ENCODE data around the gene OPALIN. TPM values are rescaled to one million over a fixed set of nuclear protein-coding genes. Genes with fewer than 3 reads are reported as not detected.
A peak's percentile ranks its signal among the peaks of the same experiment; 100 is the strongest.

The OPALIN gene
- total RNA-seq, 1 donor from 2014 or later: not detected

DNA sequence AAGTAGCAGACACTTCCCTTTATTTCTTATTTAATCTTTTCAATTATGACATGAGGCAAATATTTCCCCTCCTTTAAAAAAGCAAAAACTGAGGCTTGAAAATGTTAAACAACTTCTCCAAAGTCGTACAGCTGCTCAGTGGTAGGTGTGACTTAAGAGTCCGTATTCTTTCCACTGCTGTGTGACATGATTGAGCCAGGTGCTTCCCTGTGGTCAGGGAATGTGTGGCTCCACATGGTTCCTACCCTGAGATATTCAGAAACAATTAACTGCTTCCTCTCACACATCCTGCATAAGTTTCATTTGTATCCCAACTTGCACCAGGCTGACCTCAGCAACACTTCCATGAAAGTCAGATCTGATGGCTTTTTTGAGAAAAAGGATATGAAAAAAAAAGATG lies 13.6 kb downstream of the OPALIN start:
- intact Hi-C loops (cut with DNase I): no loop called here
- DNase-seq (ENCODE audit: missing footprints) (no peak), ATAC-seq (no peak)

DNA sequence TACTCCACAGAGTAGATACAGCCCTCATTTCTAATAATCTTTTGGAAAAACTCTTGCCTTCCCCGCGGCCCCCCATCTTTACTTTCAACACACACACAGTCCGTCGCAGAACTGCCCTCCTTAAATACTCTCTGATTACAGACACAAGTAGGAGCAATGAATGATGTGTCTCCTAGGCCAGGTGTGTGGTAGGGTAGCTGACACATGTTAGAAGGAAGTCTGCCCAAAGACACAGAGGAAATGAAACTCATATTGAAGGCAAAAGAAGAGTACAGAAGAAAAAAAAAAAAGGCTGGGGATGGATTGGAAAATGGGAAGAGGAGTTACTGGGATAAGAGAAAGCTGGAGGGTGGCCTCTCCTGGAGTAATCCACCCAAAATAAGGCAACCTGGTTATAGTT lies 14.6 kb downstream of the OPALIN start:
- no peak for DNase-seq (ENCODE audit: missing footprints)
- intact Hi-C loops (cut with DNase I): no loop called here
- ATAC-seq: no peak

DNA sequence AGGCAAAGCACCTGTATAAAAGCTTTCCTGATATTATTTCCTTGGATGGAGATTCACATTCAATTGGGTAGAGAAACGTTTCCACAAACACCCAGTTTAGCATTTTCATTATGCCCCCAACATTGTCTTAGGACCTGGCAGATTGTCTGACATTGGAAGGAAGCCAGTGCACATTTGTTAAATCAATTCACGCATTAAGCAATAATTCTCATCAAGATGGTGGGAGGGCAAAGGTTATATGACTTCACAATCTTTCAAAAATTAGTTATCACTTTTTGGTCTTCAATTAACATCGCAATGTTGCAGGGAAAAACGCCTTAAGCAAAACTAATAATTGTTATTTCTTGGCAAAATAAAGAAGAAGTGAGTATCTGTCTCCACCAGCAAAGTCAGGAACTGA lies 16.4 kb downstream of the OPALIN start:
- intact Hi-C loops (cut with DNase I): no loop called here
- ATAC-seq (no peak), DNase-seq (ENCODE audit: missing footprints) (no peak)

DNA sequence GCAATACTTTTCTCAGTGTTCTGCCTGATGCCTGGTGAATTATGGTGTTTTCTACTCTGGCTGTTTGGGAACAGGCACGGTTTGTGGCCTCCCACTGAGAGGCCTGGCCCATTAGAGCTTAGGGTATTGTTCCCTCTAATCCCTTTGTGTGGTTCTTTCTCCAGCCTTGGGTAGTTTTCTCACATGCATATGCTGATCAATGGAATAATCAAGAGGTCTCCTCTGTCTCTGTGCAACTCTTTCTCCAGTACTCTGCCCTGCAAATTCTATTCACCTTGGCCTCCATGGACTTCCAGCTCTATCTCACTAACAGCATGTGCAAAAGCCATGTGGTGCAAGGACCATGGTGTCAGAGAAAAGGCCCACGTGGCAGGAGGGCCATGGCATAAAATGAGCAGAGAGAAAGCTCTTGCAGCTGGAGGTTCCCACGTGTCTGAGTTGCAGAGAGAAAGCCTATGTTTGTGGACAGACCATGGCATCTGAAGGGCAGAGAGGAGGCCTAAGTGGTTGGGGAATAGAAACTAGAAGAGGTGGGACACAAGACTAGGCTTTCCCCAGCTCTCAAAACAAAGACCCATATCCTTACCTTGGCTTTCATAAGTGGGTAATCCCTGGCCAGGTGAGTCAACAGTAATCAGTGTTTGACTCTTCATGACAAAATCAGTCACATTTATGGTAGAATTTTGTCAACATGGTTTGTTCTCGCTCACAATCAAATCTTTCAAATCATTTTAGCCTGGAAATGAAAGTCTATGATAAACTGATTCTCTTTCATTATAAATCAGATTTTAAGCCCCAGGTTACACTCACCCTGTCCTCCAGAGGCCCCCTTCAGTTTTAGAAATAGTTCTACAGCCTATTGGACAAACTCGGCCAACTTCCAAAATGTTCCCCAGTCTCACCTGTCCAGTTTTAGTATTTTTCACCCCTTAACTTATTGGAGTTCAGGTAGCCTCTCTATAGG lies 17.3 kb downstream of the OPALIN start:
- intact Hi-C loops (cut with DNase I): no loop called here
- no peak for ATAC-seq
- no peak for DNase-seq (ENCODE audit: missing footprints)

DNA sequence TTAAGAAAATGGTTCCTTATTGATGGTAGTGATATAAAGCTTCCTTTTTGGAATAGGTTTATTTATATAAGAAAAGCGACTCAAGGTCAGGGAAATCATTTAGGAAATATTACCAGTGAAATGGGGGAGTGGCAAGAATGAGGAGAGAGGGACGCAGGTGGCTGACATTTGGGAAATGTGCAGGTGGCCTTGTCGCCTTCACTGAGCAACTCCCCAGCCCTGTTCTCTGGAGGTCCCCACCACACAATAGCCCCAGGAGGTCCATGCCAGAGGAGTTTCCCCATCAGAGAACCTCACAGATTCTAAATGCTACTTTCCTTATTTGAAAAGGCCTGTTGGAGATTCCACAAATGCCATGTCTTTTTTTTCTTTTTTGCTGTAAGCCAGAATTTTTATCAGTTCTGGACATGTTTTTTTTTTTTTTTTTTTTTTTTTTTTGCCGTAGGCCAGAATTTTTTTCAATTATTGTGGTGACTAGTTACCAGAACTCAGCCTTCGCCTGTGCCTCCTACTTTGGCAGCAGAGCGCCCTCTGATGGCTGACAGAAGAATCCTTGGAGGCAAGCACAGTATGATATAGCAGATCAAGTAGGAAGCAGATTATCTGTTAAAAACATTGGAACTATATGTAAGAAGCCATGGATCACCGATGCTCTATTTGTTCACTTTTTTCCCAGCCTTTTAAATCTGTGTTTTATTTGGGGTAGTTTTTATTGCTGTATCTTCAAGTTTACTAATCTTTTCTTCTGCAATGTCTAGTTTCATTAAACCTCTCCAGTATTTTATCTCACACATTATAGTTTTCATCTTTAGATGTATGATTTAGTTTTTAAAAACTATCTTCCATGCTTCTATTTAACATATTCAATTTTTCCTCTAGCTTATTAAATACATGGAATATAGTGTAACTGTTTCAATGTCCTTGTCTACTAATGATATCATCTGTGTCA lies 18.6 kb downstream of the OPALIN start:
- ATAC-seq (peak; percentile 71), DNase-seq (ENCODE audit: missing footprints) (no peak)
- intact Hi-C loops (cut with DNase I): no loop called here

DNA sequence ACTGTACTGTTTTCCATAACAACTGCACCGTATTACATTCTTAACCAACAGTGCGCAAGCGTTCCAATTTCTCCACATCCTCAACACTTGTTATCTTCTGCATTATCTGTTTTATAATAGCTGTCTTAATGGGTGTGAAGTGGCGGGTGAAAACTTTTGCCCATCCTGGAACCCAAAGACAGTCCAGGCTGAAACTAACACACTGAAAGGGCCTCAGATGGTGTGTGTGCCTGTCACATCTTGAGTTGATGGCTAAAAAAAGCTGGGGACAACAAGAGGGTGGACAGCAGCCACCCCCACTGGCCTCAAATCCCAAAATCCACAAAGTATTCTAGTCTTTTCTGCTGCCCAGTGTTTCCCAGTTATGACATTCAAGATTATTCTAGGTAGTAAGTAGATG lies 19.4 kb downstream of the OPALIN start:
- intact Hi-C loops (cut with DNase I): no loop called here
- ATAC-seq (peak; percentile 38), DNase-seq (ENCODE audit: missing footprints) (no peak)

DNA sequence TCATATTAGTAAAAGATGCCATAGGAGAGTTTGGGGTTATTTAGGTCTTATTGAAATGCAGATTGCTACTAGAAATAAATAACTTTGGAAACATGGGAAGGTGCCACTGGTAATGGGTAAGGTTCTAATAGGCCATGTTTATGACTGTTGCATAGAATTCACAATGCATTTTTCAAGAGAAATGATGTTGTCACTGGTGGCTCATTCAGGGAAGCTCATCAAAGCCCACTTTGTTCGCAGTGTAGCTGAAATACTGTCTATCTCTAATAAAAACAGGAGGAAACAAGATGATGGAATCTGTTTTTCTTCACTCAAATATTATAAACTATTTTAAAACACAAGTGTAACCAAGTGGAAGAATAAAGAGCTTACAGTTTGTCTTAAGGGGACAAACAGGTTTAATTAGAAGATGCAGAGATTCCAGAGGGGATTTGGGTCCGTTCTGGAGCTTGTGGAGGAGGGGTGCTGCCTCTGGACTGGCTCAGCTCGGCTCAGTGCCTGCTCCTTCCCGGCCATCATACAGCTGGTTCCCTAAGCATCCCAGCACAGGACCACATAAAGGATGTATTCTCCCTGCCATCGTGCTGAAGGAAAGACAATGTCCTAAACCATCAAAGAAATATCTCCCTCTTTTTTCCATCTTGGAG lies 20.4 kb downstream of the OPALIN start:
- intact Hi-C loops (cut with DNase I): no loop called here

DNA sequence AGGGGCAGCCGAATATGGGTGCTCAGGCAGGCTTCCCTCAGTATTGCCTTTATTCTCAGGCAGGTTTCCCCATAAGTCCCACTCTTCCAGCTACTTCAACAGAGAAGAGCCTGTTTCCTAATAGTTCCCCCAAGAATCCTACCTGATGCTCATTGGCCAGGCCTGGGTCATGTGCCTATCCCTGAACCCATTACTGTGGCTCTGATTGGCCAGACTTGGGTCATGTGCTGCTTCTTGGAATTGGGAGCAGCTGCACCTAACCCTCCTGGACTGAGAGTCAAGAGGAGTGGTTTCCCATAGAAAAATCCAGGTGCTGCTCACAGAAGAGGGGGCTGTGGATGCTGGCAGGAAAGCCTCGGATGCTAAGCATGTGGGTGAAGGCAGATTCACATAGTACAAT lies 21.7 kb downstream of the OPALIN start:
- ATAC-seq (no peak), DNase-seq (ENCODE audit: missing footprints) (no peak)
- intact Hi-C loops (cut with DNase I): no loop called here

More for the DNA sequence above, 20.4 kb downstream of the OPALIN start:
- DNase-seq (ENCODE audit: missing footprints) (no peak), ATAC-seq (no peak)

DNA sequence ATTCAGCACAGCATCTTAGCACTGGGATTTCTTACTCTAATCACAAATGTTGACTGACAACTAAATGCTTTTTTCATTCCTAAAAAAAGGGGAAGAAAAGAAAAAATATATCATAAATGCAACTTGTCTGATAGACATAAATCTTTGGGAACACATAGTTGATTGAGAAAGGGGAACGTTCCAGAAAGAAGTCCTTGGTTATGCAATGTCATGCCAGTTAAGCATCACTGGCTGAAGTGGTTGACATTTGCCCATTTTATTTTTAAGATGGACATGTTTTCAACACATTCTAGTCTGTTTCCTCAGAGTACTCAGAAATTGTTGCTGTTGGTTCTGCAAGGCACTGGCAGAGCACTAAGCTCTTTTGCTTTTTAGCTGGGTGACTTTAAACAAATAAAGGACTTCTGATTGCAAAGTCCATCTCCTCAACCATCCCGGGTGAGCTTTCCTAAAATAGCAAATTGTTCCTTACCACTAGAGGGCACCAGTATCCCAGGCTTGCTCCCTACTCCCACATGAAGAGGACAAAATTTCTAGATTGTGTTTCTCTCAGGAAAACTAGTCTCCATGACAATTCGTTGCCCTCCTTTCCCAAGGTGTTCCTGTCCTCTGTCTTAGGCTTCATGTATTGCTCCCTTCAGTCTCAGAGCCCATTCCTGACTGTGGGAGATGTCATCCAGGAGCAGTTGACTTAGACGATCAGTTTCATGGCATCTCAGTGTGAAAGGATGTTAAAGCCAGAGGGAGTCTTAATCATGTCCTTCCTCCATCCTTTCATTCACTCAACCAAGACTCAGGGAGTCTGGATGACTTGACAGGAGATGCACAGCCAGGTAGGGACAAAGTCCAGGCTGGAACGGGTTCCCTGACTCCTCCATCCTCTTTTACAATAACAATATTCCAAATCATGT lies 23.9 kb downstream of the OPALIN start:
- intact Hi-C loops (cut with DNase I): no loop called here
- ATAC-seq: peak; percentile 45

DNA sequence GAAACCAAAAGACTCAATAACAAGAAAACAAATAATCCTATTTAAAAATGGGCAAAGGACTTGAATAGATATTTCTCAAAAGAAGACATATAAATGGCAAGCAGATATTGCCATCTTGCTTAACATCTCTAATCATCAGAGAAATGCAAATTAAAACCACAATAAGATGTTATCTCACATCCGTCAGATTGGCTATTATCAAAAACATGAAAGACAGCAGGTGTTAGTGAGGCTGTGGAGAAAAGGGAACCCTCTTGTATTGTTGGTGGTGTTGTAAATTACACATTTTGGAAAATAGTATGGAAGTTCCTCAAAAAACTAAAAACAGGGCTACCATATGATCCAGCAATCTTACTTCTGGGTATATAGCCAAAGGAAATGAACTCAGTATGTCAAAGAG lies 25.7 kb downstream of the OPALIN start:
- DNase-seq (ENCODE audit: missing footprints) (no peak), ATAC-seq (no peak)
- intact Hi-C loops (cut with DNase I): no loop called here

More for the DNA sequence above, 23.9 kb downstream of the OPALIN start:
- no peak for DNase-seq (ENCODE audit: missing footprints)

DNA sequence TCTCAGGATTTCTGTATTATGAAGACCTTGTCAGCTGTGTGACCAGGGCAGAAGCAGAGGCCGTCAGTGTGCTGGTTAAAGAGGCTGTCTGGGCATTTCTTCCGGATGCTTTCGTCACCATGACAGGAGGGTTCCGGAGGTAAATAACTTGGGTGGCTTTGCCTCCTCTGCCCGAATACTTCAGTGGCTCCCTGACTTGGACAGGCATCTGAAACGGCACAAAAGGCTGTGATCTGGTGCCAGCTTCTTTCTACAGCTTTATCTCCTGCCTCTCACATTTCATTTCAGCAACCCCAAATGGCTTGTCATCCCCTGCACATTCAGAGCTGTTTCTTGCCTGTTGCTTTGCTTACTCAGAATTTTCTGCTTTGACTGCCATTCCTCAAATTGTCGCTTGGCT lies 31.3 kb downstream of the OPALIN start:
- DNase-seq (ENCODE audit: missing footprints): no peak
- intact Hi-C loops (cut with DNase I): no loop called here
- ATAC-seq: peak; percentile 31

DNA sequence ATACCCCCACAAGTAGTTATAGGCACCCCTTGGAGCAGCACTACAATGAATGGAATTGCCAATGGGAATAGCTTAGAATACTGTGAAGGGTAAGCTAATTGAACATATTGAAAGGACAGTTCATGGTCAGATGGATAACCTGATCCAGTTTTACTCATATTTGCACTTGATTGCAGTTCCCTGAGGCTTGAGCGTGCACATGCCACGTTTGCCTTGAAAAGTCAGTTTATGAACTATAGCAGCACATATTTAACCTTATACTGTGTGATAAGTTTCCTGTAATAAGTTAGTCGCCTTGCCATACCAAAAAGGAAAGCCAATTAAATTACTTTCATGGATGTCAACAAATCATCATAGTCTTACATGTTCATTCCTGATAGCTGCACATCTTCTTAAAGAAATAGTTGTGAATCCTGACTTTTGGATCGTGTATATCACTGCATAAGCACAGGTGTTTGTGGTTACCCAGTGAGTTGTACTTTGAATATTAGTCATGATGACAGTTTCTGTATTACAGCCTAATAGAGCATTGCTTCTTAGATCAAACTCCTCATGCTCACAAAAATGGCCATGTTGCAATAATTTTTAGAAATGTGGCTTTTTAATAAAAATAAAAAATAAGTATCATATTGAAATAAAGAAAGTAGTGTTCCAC lies 33.0 kb downstream of the OPALIN start:
- no peak for ATAC-seq
- intact Hi-C loops (cut with DNase I): no loop called here
- no peak for DNase-seq (ENCODE audit: missing footprints)

DNA sequence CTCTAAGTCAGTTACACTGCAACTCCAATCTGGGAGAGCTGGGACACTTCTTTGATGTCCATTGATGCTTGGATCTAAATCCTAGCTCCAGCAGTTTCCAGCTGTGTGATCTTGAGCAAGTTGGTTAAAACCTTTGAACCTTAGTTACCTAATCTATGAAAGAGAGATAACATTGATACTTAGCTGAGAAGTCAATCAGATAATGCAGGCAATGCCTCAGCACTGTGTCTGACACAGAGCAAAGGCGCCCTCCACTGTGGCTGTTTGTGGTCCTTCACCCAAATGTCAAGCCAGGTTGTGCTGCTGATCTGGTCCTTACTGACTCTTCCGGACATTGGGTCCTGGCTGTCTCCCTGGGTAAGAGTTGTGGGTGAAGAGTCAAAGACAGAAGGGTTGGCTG lies 34.4 kb downstream of the OPALIN start:
- no peak for ATAC-seq
- DNase-seq (ENCODE audit: missing footprints): no peak
- intact Hi-C loops (cut with DNase I): no loop called here

DNA sequence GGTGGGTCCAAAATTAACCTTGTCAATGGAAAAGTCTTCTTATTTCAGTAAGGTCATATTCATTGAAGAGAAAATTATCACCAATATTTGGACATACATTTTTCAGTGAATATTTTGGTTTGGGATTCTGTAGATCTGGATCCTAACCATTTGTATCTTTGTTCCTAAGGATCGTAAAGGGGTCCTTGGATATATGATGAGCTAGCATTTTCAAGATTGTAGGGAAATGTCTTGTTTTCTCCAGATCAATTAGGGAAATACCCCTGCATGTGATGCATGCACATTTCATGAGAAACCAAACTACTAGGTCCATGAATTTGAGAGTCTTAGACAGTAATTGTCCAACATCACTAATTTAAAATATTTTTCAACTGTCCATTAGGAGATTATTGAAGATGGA lies 36.5 kb downstream of the OPALIN start:
- no peak for DNase-seq (ENCODE audit: missing footprints)
- ATAC-seq: no peak

DNA sequence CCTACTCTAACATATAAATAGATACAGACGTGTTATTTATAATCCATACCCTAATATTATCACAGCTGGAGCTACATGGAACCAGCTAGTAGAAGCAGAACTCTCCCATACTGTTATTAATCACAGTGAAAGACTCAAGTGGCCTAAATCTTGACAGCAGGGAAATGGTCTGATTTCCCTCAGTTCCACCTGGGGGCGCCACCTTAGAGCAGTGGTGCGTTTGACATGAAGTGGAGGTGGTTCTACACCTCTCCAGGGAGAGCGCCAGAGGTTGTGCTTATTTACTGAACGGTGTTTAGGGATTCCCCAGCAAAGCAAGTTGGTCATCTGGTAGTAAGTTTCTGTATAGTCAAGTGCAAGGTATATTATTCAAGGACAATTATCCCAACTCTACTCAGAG lies 37.0 kb downstream of the OPALIN start:
- ATAC-seq: no peak
- intact Hi-C loops (cut with DNase I): no loop called here
- DNase-seq (ENCODE audit: missing footprints): no peak

More for the DNA sequence above, 36.5 kb downstream of the OPALIN start:
- intact Hi-C loops (cut with DNase I): no loop called here

DNA sequence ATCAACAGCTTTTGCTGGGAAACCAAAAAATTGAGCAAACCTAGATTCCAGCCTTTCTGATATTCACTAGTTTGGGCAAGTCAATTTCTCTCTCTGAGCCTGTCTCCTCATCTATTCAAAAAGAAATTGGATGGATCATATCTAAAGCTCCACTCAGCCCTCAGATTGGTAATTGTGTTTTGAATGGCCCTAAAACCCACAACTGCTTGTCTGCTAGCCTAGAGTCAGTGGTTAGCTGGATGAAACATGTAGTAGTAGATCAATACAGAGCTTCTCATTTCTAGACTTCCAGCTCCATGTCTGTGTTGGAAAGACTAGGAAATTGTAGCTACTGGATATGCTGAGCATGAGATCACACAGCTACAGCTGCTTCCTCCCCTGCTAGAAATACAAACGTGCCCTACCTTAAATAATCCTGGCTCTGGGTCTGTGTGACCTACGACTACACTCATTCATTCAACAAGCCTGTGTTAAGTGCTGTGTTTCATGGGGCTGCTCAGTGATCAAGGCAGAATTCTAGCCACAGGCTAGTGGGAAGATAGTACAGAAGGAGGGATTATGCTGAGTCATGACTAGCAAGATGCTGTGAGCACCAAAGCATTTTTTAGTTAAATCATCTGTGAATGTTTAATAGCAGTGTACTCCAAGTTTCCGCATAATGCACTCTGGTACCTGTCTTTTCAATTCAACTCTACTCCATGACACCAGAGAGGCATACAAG lies 38.9 kb downstream of the OPALIN start:
- intact Hi-C loops (cut with DNase I): no loop called here
- ATAC-seq (no peak), DNase-seq (ENCODE audit: missing footprints) (no peak)
